HAP-1 (cell line): ENCODE measurements around the gene IQCE.

Source experiments
- DNase-seq, 2 experiments: peaks; one replicate each; pipeline ENCODE4 v3.0.0-alpha.2; 2016 to 2020; ENCODE audit warnings: low spot score in 2 of 2
- H3K27me3 ChIP-seq: fragments of 250-450 bp; sonication (Bioruptor Pico); 2 replicates; pipeline ENCODE4 v1.5.1; 2020; ENCODE audit warnings: low read depth, mild to moderate bottlenecking, moderate library complexity
- H3K36me3 ChIP-seq: fragments of 250-450 bp; sonication (Bioruptor Pico); replicated peaks from 2 replicates; pipeline ENCODE4 v1.5.1; 2020; ENCODE audit warnings: mild to moderate bottlenecking
- H3K4me1 ChIP-seq: fragments of 250-450 bp; sonication (Bioruptor Pico); 2 replicates; pipeline ENCODE4 v1.5.1; 2020; ENCODE audit warnings: mild to moderate bottlenecking
- H3K4me3 ChIP-seq: fragments of 250-450 bp; sonication (Bioruptor Pico); 2 replicates; pipeline ENCODE4 v1.5.1; 2020; ENCODE audit warnings: mild to moderate bottlenecking, moderate library complexity
- H3K9me3 ChIP-seq: fragments of 250-450 bp; sonication (Bioruptor Pico); 2 replicates; pipeline ENCODE4 v1.5.1; 2020; ENCODE audit warnings: mild to moderate bottlenecking, moderate library complexity
- in situ Hi-C: fragments of 300-500 bp; cut with MboI; formaldehyde crosslinking; loops from 3 replicates; pipeline ENCODE4 v1.14.3; 2020; ENCODE audit warnings: low sequenced_read_pairs, inconsistent platforms, mixed read lengths

IQCE gene

DNA sequence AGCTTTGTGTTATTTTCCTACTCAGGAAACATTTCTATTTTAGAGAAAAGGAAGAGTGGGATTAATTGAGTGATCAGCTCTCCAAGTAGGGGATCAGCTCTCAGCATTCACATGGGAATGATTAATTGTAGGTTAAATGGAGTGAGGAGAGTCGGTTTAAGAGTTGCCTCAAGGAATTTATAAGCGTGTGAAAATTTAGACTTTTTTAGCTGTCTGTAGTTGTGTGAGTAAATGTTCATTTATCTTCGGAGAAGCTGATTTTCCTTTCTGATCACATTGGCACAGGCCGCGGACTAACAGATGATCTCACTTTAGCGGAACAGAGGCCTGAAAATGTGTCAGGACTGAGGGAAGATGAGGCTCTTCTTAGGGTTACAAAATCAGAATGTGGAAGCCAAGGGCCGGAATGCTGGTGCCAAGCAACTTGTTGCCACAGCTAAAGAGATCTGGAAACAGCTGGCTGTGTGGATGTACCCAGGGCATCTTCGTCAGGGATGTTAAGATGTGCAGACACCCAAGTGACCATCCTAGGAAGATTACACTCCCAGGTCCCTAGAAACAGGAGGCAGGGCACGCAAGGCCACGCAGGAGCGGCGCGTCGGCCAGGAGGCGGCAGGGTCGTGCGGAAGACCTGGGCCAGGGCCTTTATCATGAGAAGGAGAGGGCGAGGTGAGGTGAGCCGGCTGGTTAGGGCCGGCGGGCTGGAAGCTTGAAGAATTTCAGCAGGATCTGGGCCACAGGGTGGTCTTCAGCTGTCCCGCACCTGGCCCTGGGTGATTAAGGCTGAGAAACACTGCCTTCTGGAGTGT is 37.9 kb downstream of the IQCE start:
- Histone ChIP-seq H3K36me3 (peaks cover 7% of the 10 kb centered on the region), H3K4me3 (no peak overlapping the region), H3K27me3 (no peaks in the 10 kb centered on the region), H3K4me1 (no peaks in the 10 kb centered on the region), H3K9me3 (no peaks in the 10 kb centered on the region)
- in situ Hi-C loops: no loop called here
- DNase-seq: no peak

GRCh38 chr7:2597273-2597640 is 38.5 kb downstream of the IQCE start:
- Histone ChIP-seq H3K4me3 (no peak overlapping the region), H3K36me3 (peaks cover 7% of the 10 kb centered on the region), H3K4me1 (no peaks in the 10 kb centered on the region), H3K9me3 (no peaks in the 10 kb centered on the region), H3K27me3 (no peaks in the 10 kb centered on the region)
- no peak for DNase-seq
- in situ Hi-C loops: no loop called here

DNA sequence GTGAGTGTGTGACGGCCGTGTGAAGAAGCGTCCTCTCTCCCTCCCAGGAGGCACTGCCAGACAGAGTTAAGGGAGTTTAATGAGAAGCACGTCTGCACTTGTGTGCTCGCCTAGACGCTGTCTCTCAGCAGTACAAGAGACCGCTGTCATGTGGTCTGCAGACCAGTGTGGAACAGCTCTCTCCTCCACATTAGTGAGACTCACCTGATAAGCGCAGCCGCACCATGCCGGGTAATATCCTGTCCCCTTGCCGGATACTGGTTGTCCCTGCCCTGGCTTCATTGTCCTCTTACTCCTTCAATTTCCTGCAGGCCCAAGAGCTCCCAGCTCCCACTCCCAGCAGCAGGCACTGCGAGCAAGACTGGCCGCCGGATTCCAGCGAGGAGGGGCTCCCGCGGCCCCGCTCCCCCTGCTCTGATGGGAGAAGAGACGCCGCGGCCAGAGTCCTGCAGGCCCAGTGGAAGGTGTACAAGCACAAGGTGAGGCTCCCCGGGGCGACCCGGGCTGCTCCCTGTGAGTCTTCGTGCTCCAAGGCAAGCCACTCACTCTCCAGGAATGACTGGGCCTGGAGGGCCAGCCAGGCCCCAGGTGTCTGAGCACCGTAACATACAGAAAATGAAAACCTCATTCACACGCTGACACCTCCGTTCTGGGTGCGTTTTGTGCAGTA is 39.5 kb downstream of the IQCE start:
- H3K4me3 ChIP-seq: no peak overlapping the region
- H3K9me3 ChIP-seq: no peaks in the 10 kb centered on the region
- H3K4me1 ChIP-seq: no peaks in the 10 kb centered on the region
- H3K36me3 ChIP-seq: peaks cover 7% of the 10 kb centered on the region; the same call in 1 of the 2 replicates
- in situ Hi-C loops: no loop called here
- DNase-seq: no peak
- H3K27me3 ChIP-seq: no peaks in the 10 kb centered on the region

DNA sequence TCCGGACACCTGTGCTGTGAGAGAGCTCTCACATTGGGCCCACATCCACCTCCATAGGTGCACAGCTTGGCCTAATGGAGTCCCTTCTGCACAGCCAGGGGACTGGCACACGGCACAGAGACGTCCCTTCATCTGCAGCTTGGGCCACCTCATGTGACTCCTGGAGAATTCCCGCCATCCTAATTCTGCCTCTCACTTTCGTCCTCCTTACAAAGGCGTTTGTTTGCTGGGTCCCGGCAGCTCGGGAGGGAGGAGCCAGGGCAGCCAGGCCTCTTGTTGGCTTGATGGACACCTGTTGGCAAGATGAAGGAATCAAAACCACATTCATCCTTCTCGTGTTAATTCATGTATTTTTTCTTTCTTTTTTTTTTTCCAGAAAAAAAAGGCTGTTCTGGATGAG is 42.3 kb downstream of the IQCE start:
- no peak for DNase-seq
- in situ Hi-C loops: no loop called here

GRCh38 chr7:2601907-2602306 is 43.1 kb downstream of the IQCE start:
- 0 out of 2 replicates have a peak, but pooled peaks cover 3% of the 10 kb centered on the region for H3K36me3 ChIP-seq
- H3K4me1 ChIP-seq: no peaks in the 10 kb centered on the region
- H3K27me3 ChIP-seq: no peaks in the 10 kb centered on the region
- no peak for DNase-seq
- H3K9me3 ChIP-seq: no peaks in the 10 kb centered on the region
- in situ Hi-C loops: no loop called here
- H3K4me3 ChIP-seq: no peak overlapping the region

More for the DNA sequence above, 42.3 kb downstream of the IQCE start:
- no peaks in the 10 kb centered on the region for H3K27me3 ChIP-seq
- H3K36me3 ChIP-seq: 0 out of 2 replicates have a peak, but pooled peaks cover 3% of the 10 kb centered on the region
- no peaks in the 10 kb centered on the region for H3K4me1 ChIP-seq
- H3K9me3 ChIP-seq: no peaks in the 10 kb centered on the region
- no peak overlapping the region for H3K4me3 ChIP-seq

DNA sequence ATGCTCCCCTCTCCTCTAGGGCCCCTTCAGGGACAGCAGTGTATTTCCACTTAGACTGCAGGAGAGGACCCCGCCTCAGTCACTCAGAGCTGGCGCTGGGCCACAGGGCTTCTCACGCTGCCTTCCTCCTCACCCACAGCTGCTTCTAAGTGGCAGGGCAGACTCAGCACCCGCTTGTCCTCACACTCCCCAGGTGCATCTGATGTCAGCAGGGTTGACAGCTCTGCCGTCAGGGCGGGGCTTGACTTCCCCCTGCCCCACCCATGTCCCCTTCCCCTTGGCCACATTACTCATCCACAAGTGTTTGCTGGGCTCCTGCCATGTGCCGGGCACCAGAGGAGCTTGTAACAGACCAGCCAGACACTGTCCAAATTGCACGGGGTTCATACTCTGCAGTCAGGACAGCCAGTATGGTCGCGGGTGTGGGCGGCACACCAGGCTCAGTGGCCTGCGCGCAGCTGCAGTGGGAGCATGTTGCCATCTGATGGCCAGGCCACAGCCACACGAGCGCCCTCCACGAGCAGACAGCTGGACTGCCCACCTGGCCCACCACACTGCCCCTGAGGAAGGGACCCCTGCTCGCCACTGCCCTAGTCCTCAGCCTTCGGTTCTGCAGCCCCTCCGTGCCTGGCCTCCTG is 43.7 kb downstream of the IQCE start:
- DNase-seq: no peak
- H3K4me1 ChIP-seq: no peaks in the 10 kb centered on the region
- H3K4me3 ChIP-seq: no peak overlapping the region
- H3K27me3 ChIP-seq: no peaks in the 10 kb centered on the region
- no peaks in the 10 kb centered on the region for H3K9me3 ChIP-seq
- H3K36me3 ChIP-seq: 0 out of 2 replicates have a peak, but pooled peaks cover 3% of the 10 kb centered on the region
- in situ Hi-C loops: no loop called here

- in situ Hi-C loops: no loop called here
- no peaks in the 10 kb centered on the region for H3K4me1 ChIP-seq
- H3K4me3 ChIP-seq: no peak overlapping the region
- H3K36me3 ChIP-seq: 0 out of 2 replicates have a peak, but pooled peaks cover 3% of the 10 kb centered on the region
- DNase-seq: no peak
- no peaks in the 10 kb centered on the region for H3K27me3 ChIP-seq
- no peaks in the 10 kb centered on the region for H3K9me3 ChIP-seq
Measured at GRCh38 chr7:2603044-2603965, 44.5 kb downstream of the IQCE start.

GRCh38 chr7:2604608-2605174 is 45.9 kb downstream of the IQCE start:
- Histone ChIP-seq H3K4me1 (no peaks in the 10 kb centered on the region), H3K36me3 (no peaks in the 10 kb centered on the region), H3K27me3 (no peaks in the 10 kb centered on the region), H3K4me3 (no peak overlapping the region), H3K9me3 (no peaks in the 10 kb centered on the region)
- in situ Hi-C loops: no loop called here
- no peak for DNase-seq

DNA sequence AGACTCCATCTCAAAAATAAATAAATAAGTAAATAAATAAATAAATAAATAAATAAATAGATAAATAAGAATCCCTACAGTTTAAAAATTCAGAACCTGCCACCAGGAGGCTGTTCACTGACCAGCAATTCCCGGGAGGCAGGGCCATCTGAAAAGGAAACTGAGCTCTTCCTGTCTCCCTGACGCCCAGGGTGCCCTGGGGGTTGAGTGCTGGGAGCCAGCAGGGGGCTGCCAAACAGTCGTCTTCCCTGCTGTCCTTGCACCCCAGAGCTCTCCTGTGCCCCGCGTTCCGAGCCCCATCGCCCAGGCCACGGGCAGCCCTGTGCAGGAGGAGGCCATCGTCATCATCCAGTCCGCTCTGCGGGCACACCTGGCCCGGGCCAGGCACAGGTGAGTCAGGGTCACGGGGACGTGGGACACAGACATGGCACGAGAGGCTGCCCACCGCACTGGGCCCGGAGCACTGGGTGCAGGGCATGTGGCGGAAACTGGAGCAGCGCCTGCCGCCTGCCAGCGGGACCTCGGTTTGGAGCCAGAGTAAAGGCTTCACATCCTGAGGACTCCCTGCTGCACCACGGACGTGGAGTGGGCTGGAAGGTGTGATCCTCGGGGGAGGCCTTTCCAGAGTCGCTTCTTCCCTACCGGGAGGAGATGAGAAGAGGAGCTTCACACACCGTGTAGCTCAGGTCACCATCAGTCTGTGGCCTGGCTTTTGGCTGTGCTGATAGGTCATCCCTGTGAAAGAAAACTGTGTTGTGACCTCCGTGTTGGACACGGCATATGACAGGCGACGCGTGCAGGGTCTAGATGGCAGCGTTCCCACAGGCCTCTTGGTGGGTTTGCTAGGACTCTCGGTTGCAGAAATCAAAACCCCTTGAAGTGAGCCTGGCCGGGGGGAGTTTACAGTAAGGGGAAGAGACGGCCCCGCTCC is 47.1 kb downstream of the IQCE start:
- no peaks in the 10 kb centered on the region for H3K36me3 ChIP-seq
- H3K9me3 ChIP-seq: no peaks in the 10 kb centered on the region
- no peak overlapping the region for H3K4me3 ChIP-seq
- no peak for DNase-seq
- H3K4me1 ChIP-seq: no peaks in the 10 kb centered on the region
- in situ Hi-C loops: no loop called here
- no peaks in the 10 kb centered on the region for H3K27me3 ChIP-seq

DNA sequence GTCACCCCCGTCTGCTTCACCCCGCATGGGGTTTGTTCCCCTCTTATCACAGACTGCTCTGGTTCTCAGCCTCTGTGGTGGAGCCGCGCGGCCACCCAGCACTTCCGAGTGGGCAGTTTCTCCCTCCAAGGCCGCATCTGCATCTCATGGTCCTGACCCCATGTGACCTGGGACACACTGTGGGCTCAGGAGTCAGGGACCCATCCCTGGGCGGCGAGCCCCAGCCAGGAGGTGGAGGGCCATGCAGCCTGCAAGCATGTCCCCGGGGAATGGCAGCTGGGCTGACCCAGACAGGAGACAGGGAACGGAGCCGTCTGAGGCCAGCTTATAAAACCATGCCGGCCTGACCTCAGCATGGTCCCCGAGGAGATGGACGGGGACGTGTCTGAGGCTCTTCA is 47.8 kb downstream of the IQCE start:
- H3K4me1 ChIP-seq: no peaks in the 10 kb centered on the region
- H3K4me3 ChIP-seq: no peak overlapping the region
- no peaks in the 10 kb centered on the region for H3K27me3 ChIP-seq
- H3K36me3 ChIP-seq: no peaks in the 10 kb centered on the region
- H3K9me3 ChIP-seq: no peaks in the 10 kb centered on the region
- in situ Hi-C loops: no loop called here
- DNase-seq: no peak

DNA sequence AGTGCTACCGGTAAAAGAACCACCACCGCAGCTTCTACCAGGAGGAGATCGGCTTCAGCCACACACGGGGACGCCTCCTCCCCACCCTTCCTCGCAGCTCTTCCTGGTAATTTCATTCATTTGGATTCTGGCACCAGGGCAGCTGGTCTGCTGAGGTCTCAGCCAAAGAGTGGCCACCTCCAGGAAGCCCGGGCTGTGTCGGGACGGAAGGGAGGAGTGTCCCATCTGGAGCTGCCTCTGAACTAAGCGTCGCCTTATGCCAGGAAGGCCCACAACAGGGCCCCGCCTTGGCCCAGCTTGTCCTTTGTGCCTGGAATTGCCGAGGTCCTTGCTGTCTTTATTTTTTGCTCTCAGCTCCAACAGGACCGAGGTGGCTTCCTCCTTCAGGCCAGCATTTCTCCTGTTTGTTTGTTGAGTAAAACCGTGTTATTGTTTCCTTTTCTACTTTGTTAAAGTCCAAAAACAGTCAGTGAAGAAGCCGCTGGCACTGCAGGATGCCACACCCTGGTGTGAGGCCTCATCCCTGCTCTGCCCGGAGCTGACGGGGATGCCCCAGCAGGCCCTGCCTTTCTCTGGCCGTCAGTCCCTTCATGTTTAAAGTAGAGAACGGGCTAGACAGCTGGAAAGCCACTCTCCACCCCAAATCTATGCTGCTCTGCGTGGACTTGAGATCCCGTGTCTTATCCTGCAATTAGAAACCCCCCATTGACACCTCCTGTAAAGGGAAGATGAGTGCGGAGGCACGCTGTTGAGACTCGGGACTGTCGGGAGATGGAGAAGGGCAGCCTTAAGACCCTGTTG is 48.5 kb downstream of the IQCE start:
- Histone ChIP-seq H3K9me3 (no peaks in the 10 kb centered on the region), H3K4me1 (no peaks in the 10 kb centered on the region), H3K4me3 (no peak overlapping the region), H3K36me3 (no peaks in the 10 kb centered on the region), H3K27me3 (no peaks in the 10 kb centered on the region)
- no peak for DNase-seq
- in situ Hi-C loops: no loop called here
